Psoas muscle (tissue), 8 donors: ENCODE measurements around the gene SLC25A38. TPM values are rescaled to one million over a fixed set of nuclear protein-coding genes. Genes with fewer than 3 reads are reported as not detected.
"Not testable (repeated sequence)": the region's sequence is repeated elsewhere in the genome, so short reads cannot be mapped to it uniquely, and the experiment has no call there.

Source experiments
- ATAC-seq, 4 donors: fragments of 200-7000 bp; cut with Tn5 transposase; one replicate each; pipeline ENCODE4 v1.9.1; 2020; ENCODE audit warnings: moderate library complexity in 3 of 4, mild to moderate bottlenecking in 2 of 4
- DNase-seq, 2 donors: peaks; one replicate each; pipeline ENCODE4 v3.0.0-alpha.2; 2020
- H3K27ac ChIP-seq: fragments of 200-600 bp; one replicate; pipeline ENCODE4 v1.8.0; 2022
- H3K27me3 ChIP-seq, 3 donors: fragments of 200-600 bp in 1 of 3; one replicate each; pipeline versions ENCODE4 v1.6.1 to v1.8.0; 2013 to 2022; ENCODE audit warnings: low read length in 2 of 3, mild to moderate bottlenecking in 2 of 3, moderate library complexity in 1 of 3; ENCODE audit not compliant: insufficient read depth in 3 of 3
- H3K36me3 ChIP-seq, 2 donors: fragments of 200-600 bp in 1 of 2; one replicate each; pipeline versions ENCODE4 v1.6.1 to v1.8.0; 2013 to 2022; ENCODE audit warnings: low read depth in 1 of 2, mild to moderate bottlenecking in 1 of 2, moderate library complexity in 1 of 2; ENCODE audit not compliant: insufficient read depth in 1 of 2
- H3K4me1 ChIP-seq: fragments of 200-600 bp; one replicate; pipeline ENCODE4 v1.8.0; 2022
- H3K4me3 ChIP-seq: fragments of 200-600 bp; one replicate; pipeline ENCODE4 v1.8.0; 2022; ENCODE audit warnings: mild to moderate bottlenecking
- H3K9me3 ChIP-seq: fragments of 200-600 bp; one replicate; pipeline ENCODE4 v1.8.0; 2022
- WGBS, 3 donors: extraction: QIAGEN DNeasy Blood & Tissue Kit; methylation state at CpG; one replicate each; pipeline versions ENCODE4 v1.1.6 to v1.1.7; 2013; 5-methylcytosine and 5-hydroxymethylcytosine counted together
- intact Hi-C, 2 donors: fragments of 100-400 bp; cut with DNase I; formaldehyde crosslinking; loops; one replicate each; pipeline versions ENCODE4 v1.11.0 to v1.14.2; 2022
- polyA plus RNA-seq, 3 donors: library from polyadenylated mRNA; stranded (reverse); fragments of 200-250 nt; gene quantifications; one replicate each; pipeline ENCODE4 v1.2.3, GENCODE V29; 2013
- total RNA-seq, 4 donors: library from RNA; stranded (reverse); fragmentation: NEBNext Ultra II Directional in 2 of 4; extraction: Animal tissue kit (Norgen Biotek cat#: 25700) in 2 of 4; gene quantifications; one replicate each; pipeline versions ENCODE4 v1.2.1 to v1.2.4, GENCODE V29; 2021 to 2023
- TF ChIP-seq, protein P1 (sequence below): fragments of 200-600 bp; IDR thresholded peaks from one replicate; pipeline ENCODE4 v1.8.0; 2022; ENCODE audit warnings: antibody characterized with exemption
- donor health status: healthy with polysubstance abuse.
- donor health status: DM: no; HTN: no; CAD: no; lungs with moderate emphysema.
- donor health status: Bipolar disorder and iron deficiency.
- donor health status: healthy.
- donor health status: DM: yes; HTN: yes; CAD: no.
- donor health status: DM: no; HTN: no; CAD: no.
- donor health status: DM: no; HTN: no; CAD: no.
- donor health status: DM: yes; HTN: yes; CAD: no.

The SLC25A38 gene
- total and polyA plus RNA-seq, 7 donors: 24.9 to 86.5 (median 31.1) TPM

DNA sequence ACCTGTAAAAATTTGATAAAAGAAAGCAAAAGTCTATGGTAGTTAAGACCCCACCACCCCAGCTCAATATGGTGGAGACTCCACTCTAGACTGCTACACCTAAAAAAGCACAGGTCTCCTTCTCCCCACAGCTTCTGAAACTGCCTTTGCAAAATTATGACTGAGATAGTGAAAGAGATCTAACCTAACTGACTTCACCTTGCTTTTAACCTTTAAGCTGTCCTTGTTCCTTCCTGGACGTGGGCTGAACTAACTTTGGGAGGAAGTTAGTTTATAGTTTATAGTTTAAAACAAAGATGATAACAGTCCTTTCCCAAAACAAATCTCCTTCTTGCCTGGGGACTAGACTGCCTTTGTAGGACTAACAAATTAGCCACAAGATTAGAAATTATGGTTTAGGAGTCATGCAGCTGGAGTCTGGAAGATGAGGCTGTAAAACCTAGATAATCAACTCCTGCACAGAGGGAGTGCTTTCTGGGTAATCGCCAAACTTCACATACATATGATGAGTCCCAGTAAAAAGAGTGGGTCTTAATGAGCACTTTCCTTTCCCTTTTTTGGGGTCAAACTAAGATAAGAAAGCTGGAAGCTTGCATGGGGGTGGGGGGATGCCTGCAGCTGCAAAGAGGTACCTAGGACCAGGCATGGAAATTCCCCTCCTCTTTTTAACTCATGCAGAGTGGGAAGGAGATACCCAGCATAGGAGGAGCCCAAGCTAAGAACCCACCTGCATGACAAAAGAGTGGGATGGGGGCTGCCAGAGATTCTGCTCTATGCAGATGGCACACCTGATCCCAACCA lies 36.2 kb upstream of the SLC25A38 start:
- TF ChIP-seq, protein P1, sequence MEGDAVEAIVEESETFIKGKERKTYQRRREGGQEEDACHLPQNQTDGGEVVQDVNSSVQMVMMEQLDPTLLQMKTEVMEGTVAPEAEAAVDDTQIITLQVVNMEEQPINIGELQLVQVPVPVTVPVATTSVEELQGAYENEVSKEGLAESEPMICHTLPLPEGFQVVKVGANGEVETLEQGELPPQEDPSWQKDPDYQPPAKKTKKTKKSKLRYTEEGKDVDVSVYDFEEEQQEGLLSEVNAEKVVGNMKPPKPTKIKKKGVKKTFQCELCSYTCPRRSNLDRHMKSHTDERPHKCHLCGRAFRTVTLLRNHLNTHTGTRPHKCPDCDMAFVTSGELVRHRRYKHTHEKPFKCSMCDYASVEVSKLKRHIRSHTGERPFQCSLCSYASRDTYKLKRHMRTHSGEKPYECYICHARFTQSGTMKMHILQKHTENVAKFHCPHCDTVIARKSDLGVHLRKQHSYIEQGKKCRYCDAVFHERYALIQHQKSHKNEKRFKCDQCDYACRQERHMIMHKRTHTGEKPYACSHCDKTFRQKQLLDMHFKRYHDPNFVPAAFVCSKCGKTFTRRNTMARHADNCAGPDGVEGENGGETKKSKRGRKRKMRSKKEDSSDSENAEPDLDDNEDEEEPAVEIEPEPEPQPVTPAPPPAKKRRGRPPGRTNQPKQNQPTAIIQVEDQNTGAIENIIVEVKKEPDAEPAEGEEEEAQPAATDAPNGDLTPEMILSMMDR: no peak
- no peak for DNase-seq
- H3K27me3 ChIP-seq: no peaks in the 10 kb centered on the region
- intact Hi-C loops: no loop called here
- no peak overlapping the region for H3K4me3 ChIP-seq
- H3K27ac ChIP-seq: no peak overlapping the region
- ATAC-seq: no peak
- 28 to 39% (median 29%) methylated on average over 2 of the region's 2 CpGs for WGBS, 3 donors
- H3K4me1 ChIP-seq: no peaks in the 10 kb centered on the region
- H3K9me3 ChIP-seq: no peaks in the 10 kb centered on the region
- no peaks in the 10 kb centered on the region for H3K36me3 ChIP-seq

DNA sequence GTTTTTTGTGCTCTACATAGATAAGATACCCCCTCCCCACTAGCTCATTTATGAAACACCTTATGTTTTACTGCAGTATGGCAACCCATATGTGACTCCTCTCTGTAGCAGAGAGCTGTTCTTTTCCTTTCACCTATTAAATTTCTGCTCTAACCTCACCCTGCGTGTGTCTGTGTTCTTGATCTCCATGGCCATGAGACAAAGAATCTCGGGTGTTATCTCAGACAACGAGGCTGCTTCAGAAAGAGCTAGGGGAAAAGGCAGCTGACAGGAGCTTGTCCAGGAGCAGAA lies 35.6 kb upstream of the SLC25A38 start:
- Histone ChIP-seq H3K4me3 (no peak overlapping the region), H3K27ac (no peak overlapping the region), H3K9me3 (no peaks in the 10 kb centered on the region), H3K36me3 (no peaks in the 10 kb centered on the region), H3K4me1 (no peaks in the 10 kb centered on the region), H3K27me3 (no peaks in the 10 kb centered on the region)
- ATAC-seq: no peak
- TF ChIP-seq, protein P1: no peak
- 36 to 44% (median 42%) methylated on average over 3 of the region's 3 CpGs for WGBS, 3 donors
- intact Hi-C loops: no loop called here
- no peak for DNase-seq

DNA sequence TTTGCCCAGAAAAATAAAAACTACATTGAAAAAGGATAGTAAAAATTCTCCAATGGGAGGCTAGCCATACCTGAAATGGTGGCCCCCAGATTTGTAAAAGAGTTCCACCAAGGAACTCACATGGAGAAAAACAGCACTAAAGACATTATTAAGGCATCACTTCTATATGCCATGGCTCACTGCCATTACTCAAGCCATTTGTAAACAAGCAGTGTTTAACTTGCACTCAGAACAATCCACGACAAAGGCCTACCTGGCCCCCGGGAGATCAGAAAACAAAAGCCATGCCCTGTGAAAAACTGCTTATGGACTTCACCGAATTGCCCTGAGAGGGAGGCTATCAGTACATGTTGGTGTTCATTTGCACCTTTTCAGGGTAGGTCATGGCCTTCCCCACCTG lies 34.1 kb upstream of the SLC25A38 start:
- no peaks in the 10 kb centered on the region for H3K36me3 ChIP-seq
- DNase-seq (no peak), ATAC-seq (no peak)
- TF ChIP-seq, protein P1: no peak
- no peak overlapping the region for H3K4me3 ChIP-seq
- intact Hi-C loops: no loop called here
- H3K9me3 ChIP-seq: no peaks in the 10 kb centered on the region
- H3K27ac ChIP-seq: no peak overlapping the region
- no peaks in the 10 kb centered on the region for H3K27me3 ChIP-seq
- WGBS, 3 donors: 53 to 90% (median 72%) methylated on average over 3 of the region's 3 CpGs
- no peaks in the 10 kb centered on the region for H3K4me1 ChIP-seq

DNA sequence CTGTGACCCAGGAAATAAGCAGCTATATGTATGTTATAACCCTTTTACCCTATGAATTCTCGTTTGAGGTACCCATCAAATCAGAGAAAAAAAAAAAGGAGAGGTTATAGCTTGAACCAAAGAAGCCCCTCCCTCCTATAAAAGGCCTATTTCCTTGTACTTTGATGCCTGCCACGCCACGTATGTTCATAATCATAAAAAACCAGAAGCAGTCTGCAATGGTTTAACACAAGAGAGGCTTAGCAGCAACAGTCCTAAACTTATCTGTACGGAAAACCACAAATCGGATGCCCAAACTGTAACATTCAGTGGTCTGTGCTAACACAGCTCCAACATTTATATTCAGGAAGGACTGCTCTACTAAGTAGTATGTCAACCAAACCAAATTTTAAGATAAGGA lies 32.5 kb upstream of the SLC25A38 start:
- no peak overlapping the region for H3K27ac ChIP-seq

DNA sequence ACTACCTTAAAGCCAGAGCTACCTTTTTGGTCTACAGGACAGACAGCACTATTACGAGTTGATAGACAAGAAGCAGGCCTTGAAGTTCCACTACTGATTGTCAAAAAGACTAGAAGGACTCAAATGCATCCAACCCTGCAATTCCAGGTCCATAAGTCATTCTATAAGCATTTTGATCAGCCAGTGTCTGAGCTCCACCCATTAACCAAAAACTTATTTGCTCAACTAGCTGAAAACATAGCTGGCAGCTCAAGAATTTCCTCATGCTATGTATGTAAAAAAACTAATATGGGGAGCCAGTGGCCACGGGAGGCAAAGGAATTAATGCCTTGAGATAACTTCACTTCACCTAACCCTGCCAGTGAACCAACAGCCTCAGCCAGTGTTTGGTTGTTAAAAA lies 32.0 kb upstream of the SLC25A38 start:
- ATAC-seq, H3K4me1 ChIP-seq, H3K27me3 ChIP-seq, H3K36me3 ChIP-seq, H3K9me3 ChIP-seq, intact Hi-C loops, DNase-seq, H3K4me3 ChIP-seq, H3K27ac ChIP-seq: not testable (repeated sequence)
- 65 to 81% (median 71%) methylated on average over 2 of the region's 2 CpGs for WGBS, 3 donors

More for the DNA sequence above, 32.5 kb upstream of the SLC25A38 start:
- Histone ChIP-seq H3K9me3 (no peaks in the 10 kb centered on the region), H3K4me3 (no peak overlapping the region), H3K4me1 (no peaks in the 10 kb centered on the region), H3K36me3 (no peaks in the 10 kb centered on the region), H3K27me3 (no peaks in the 10 kb centered on the region)
- DNase-seq (no peak), ATAC-seq (no peak)
- 72 to 77% (median 74%) methylated on average over 5 of the region's 5 CpGs for WGBS, 3 donors
- TF ChIP-seq, protein P1: no peak
- intact Hi-C loops: no loop called here

DNA sequence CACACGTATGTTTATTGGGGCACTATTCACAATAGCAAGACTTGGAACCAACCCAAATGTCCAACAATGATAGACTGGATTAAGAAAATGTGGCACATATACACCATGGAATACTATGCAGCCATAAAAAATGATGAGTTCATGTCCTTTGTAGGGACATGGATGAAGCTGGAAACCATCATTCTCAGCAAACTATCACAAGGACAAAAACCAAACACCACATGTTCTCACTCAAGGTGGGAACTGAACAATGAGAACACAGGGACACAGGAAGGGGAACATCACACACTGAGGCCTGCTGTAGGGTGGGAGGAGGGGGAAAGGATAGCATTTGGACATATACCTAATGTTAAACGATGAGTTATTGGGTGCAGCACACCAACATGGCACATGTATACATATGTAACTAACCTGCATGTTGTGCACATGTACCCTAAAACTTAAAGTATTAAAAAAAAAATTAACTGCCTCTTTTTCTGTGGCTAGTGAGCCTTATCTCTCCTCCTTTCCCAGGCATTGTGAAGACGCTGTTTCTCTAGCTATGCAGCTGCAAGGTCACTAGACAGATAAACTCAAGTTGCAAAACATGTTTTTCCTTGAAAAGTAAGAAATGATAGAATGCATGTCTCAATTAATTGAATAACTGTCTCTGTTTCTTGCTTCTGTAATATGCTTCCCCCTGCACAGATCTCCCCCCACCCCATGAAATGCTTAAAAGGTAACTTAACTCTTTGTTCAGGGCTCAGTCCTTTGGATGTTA lies 29.8 kb upstream of the SLC25A38 start:
- H3K4me1 ChIP-seq, ATAC-seq, H3K27ac ChIP-seq, H3K9me3 ChIP-seq, H3K27me3 ChIP-seq, H3K4me3 ChIP-seq, H3K36me3 ChIP-seq, intact Hi-C loops, DNase-seq: not testable (repeated sequence)
- WGBS, 3 donors: 80 to 84% (median 82%) methylated on average over 3 of the region's 3 CpGs
